ENCODE measurements around the gene CMAS.
"Not testable (repeated sequence)": the region's sequence is repeated elsewhere in the genome, so short reads cannot be mapped to it uniquely, and the experiment has no call there.

CMAS gene

GRCh38 chr12:22046090-22046967 lies at the start of gene CMAS:
CMAS (plus strand) TSS chr12:22046218; CDS start chr12:22046304, 86 bp downstream.
- DNase-seq = peak; percentile 88

GRCh38 chr12:21998295-21998694 lies 47.7 kb upstream of the CMAS start:
- no peak for DNase-seq

- DNase-seq = no peak
These were observed 47.2 kb upstream of the CMAS start for GRCh38 chr12:21998782-21999181.

GRCh38 chr12:22002430-22002829 lies 43.6 kb upstream of the CMAS start:
- no peak for DNase-seq

GRCh38 chr12:22007794-22008193 lies 38.2 kb upstream of the CMAS start:
- DNase-seq = not testable (repeated sequence)

GRCh38 chr12:22008196-22008595 lies 37.8 kb upstream of the CMAS start:
- DNase-seq = no peak

- DNase-seq = no peak
These were observed 31.8 kb upstream of the CMAS start for GRCh38 chr12:22014041-22014782.

- no peak for DNase-seq
These were observed 31.3 kb upstream of the CMAS start for GRCh38 chr12:22014783-22015144.

GRCh38 chr12:22016982-22017381 lies 29.0 kb upstream of the CMAS start:
- no peak for DNase-seq

GRCh38 chr12:22018860-22019259 lies 27.2 kb upstream of the CMAS start:
- DNase-seq = no peak

- DNase-seq = not testable (repeated sequence)
These were observed 22.5 kb upstream of the CMAS start for GRCh38 chr12:22023489-22023888.

GRCh38 chr12:22029491-22029890 lies 16.5 kb upstream of the CMAS start:
- DNase-seq = no peak

- DNase-seq = no peak
These were observed 16.0 kb upstream of the CMAS start for GRCh38 chr12:22029991-22030390.

- no peak for DNase-seq
These were observed 13.3 kb upstream of the CMAS start for GRCh38 chr12:22032732-22033131.

GRCh38 chr12:22034709-22035506 lies 11.1 kb upstream of the CMAS start:
- DNase-seq = no peak

GRCh38 chr12:22037947-22038346 lies 8.1 kb upstream of the CMAS start:
- no peak for DNase-seq

- DNase-seq = no peak
These were observed 7.3 kb upstream of the CMAS start for GRCh38 chr12:22038734-22039133.

GRCh38 chr12:22039361-22039760 lies 6.7 kb upstream of the CMAS start:
- no peak for DNase-seq

GRCh38 chr12:22042976-22043669 lies 2.9 kb upstream of the CMAS start:
- DNase-seq = no peak

GRCh38 chr12:22043943-22044342 lies 2.1 kb upstream of the CMAS start:
- DNase-seq = no peak

- DNase-seq = no peak
These were observed 1.6 kb upstream of the CMAS start for GRCh38 chr12:22044391-22044790.

GRCh38 chr12:22046968-22047390 lies 961 bp downstream of the CMAS start:
- no peak for DNase-seq

GRCh38 chr12:22047494-22047893 lies 1.5 kb downstream of the CMAS start:
- DNase-seq = no peak
